GM12872 (cell line): Measurements from ENCODE around the gene ERVW-1.

Source experiments
- CTCF ChIP-seq: IDR thresholded peaks from 3 replicates; pipeline ENCODE4 v1.5.1; 2011; ENCODE audit warnings: low read depth, mild to moderate bottlenecking, low read length, moderate library complexity; ENCODE audit not compliant: insufficient read depth

ERVW-1 gene

GRCh38 chr7:92504563-92504962 is 26.8 kb upstream of the ERVW-1 start:
- TF ChIP-seq CTCF: no peak

GRCh38 chr7:92503767-92504166 is 26.0 kb upstream of the ERVW-1 start:
- TF ChIP-seq CTCF: no peak

- no peak for TF ChIP-seq CTCF
These were observed 20.8 kb upstream of the ERVW-1 start for GRCh38 chr7:92498557-92498956.

GRCh38 chr7:92496876-92497275 is 19.1 kb upstream of the ERVW-1 start:
- TF ChIP-seq CTCF: no peak

- no peak for TF ChIP-seq CTCF
These were observed 11.9 kb upstream of the ERVW-1 start for GRCh38 chr7:92489634-92490033.

GRCh38 chr7:92487804-92488203 is 10.1 kb upstream of the ERVW-1 start:
- TF ChIP-seq CTCF: no peak

GRCh38 chr7:92485974-92486373 is 8.2 kb upstream of the ERVW-1 start:
- no peak for TF ChIP-seq CTCF
